ENCODE measurements around the gene CBX4.

Gene CBX4
- 9.8 to 102 (median 37.7) reads per million in 9 experiments for total RNA-seq

DNA sequence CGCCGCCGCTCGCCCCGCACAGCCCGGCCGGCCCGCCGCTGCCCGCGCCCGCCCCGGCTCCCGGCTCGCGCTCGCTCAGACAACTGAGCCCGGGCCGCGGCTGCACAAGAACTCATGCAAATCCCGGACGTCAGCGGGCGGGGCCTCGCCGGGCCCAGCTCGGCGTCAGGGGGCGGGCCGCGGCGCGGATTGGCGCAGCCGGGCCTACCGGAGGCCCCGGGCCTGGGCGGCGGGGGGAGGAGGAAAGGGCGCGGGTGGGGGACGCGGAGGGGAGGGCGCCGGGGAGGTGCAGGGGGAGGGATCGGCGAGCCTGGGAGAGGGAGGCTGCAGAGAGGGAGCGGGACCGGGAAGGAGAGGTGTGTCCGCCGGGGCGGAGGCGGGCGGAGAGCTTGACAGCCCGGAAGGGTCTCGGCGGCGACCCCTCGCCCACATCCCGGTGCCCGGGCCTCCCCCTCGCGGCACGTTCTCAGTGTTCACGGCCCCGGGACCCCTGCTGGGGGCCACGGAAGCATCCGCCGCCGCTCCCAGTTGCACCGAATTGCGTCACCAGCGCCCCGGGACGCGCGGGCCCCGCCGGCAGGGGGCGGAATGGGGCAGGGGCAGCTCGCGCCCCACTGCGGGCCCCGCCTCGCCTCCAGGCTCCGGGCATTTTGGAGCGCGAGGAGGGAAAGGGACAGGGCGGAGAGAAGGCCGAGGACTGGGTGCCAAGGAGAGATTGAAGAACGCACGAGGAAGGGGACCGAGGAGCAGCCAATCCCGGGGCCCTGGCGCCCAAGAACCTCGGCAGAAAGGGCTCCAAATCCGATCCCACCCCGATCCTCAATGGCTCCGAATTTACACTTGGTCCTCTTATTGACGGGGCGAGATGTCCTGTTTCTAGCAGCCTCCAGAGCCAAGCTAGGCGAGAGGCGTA, at the start of gene CBX4:
CBX4 (minus strand) TSS at position 85 of the 913 bp plus-strand sequence. CDS start 189 bp downstream, outside the sequence.
- Mint-ChIP-seq H3K4me1 (ENCODE audit: low read depth in 2 of 2) (peaks cover 29 to 34% of the 10 kb centered on the region in 2 donors), H3K9me3 (no peaks in the 10 kb centered on the region), H3K27me3 (peaks cover 24 to 38% of the 10 kb centered on the region in 2 donors), H3K36me3 (ENCODE audit: insufficient read depth) (peaks cover 54% of the 10 kb centered on the region), H3K4me3 (peak within 1 kb of the TSS; percentile 93 to 97), H3K27ac (peak within 1 kb of the TSS; percentile 97)
- ATAC-seq (replicated peaks) (peak; percentile 72), DNase-seq (peak; percentile 77 to 84 (median 83))

- Mint-ChIP-seq H3K36me3 (ENCODE audit: insufficient read depth) (no peaks in the 10 kb centered on the region), H3K27me3 (peaks cover 61 to 75% of the 10 kb centered on the region in 2 donors), H3K9me3 (no peaks in the 10 kb centered on the region), H3K27ac (no peak overlapping the region), H3K4me3 (no peak overlapping the region), H3K4me1 (ENCODE audit: low read depth in 2 of 2) (no peaks in the 10 kb centered on the region)
- DNase-seq (no peak), ATAC-seq (replicated peaks) (no peak)
Observed at GRCh38 chr17:79888009-79888540, 48.8 kb upstream of the CBX4 start.

DNA sequence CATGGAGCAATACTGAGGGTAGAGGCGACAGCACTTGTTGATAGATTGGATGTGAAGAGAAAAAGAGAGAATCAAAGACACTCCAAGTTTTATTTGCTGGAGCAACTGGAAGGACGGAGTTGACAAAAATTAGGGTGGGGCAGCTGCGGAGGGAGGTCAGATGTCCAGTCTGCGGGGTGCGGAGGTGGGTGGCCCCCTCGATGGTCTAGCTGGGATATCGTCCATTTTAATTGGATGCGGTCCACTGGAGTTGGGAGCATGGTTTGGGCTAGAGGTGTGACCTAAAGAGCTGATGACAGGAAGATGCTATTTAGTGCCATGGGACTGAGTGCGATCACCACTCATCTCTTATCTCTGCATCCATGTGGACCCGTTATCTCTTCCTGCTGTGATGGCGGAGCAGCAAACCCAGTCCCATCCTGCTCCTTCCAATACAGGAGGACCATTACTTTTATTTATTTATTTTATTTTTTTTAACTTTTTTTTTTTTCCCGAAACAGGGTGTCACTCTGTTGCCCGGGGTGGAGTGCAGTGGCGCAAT, 48.3 kb upstream of the CBX4 start:
- no peaks in the 10 kb centered on the region for H3K9me3 Mint-ChIP-seq
- H3K36me3 Mint-ChIP-seq (ENCODE audit: insufficient read depth), result no peaks in the 10 kb centered on the region
- no peak overlapping the region for H3K4me3 Mint-ChIP-seq
- H3K27ac Mint-ChIP-seq, result no peak overlapping the region
- ATAC-seq (replicated peaks), result no peak
- H3K4me1 Mint-ChIP-seq (ENCODE audit: low read depth in 2 of 2), result no peaks in the 10 kb centered on the region
- DNase-seq, result no peak
- H3K27me3 Mint-ChIP-seq, result peaks cover 67 to 80% of the 10 kb centered on the region in 2 donors

DNA sequence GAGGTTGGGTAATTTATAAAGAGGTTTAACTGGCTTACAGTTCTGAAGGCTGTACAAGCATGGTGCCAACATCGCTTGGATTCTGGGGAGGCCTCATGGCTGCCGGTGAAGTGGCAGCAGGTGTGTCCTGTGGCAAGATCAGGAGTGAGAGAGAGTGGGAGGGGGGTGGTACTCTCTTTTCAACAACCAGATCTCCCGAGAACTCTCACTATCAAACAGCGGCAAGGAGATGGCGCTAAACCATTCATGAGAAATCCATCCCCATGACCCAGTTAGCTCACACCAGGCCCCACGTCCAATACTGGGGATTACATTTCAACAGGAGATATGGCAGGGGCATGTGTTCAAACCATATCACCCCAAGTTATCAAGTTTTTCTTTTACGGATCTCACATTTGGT, 44.0 kb upstream of the CBX4 start:
- no peak overlapping the region for H3K4me3 Mint-ChIP-seq
- no peaks in the 10 kb centered on the region for H3K9me3 Mint-ChIP-seq
- no peaks in the 10 kb centered on the region for H3K4me1 Mint-ChIP-seq (ENCODE audit: low read depth in 2 of 2)
- no peaks in the 10 kb centered on the region for H3K36me3 Mint-ChIP-seq (ENCODE audit: insufficient read depth)
- ATAC-seq (replicated peaks) (no peak), DNase-seq (no peak)
- H3K27ac Mint-ChIP-seq, result no peak overlapping the region
- H3K27me3 Mint-ChIP-seq, result peaks cover 71 to 83% of the 10 kb centered on the region in 2 donors

DNA sequence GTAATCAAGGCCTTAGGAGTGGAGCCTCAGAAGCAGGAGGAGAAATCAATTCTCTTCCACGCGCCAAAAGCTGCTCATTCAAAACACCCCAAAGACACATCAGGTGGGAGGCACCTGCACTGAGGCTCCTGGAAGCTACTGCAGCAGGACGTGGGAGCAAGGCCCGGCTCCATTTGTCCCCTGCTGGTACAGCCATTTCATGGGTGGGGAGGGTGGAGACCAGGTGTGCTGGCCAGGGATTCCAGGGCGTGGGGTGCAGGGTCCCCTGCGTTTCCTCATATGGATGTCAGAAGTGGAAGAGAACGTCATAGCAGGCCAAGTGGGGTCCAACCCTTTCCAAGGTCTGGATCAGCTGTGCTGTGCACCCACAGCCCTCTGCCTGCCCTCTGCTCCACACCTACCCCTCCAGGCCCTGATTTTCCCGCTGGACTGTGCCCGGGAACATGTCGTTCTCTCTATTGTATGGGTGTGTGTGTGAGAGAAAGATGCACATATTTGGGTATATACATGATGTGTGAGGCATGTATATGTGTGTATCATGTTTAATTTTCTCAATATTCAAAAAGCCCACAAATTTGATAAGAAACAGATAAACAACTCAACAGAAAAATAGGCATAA, 39.2 kb upstream of the CBX4 start:
- H3K27me3 Mint-ChIP-seq, result peaks cover 69 to 70% of the 10 kb centered on the region in 2 donors
- no peak for ATAC-seq (replicated peaks)
- H3K9me3 Mint-ChIP-seq, result no peaks in the 10 kb centered on the region
- DNase-seq, result no peak
- no peak overlapping the region for H3K4me3 Mint-ChIP-seq
- H3K4me1 Mint-ChIP-seq (ENCODE audit: low read depth in 2 of 2), result no peaks in the 10 kb centered on the region
- no peaks in the 10 kb centered on the region for H3K36me3 Mint-ChIP-seq (ENCODE audit: insufficient read depth)
- H3K27ac Mint-ChIP-seq, result no peak overlapping the region

DNA sequence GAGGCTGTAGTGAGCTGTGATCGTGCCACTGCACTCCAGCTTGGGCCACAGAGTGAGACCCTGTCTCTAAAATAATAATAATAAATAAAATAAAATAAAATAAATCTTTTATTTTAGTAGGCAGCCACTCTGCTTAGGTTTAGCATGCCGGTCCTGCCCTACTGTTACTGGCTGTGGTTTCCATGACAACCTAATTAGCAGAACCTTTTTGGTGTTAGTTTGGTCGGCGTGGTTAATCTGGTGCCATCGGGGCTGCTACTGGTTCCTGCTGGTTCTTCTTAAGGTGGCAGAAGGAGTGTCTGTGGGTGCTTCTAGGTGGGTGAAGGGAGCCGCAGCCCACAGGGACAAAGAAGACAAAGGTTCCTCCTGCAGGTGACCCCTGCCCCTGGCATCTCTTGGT, 37.8 kb upstream of the CBX4 start:
- H3K9me3 Mint-ChIP-seq, result no peaks in the 10 kb centered on the region
- no peaks in the 10 kb centered on the region for H3K4me1 Mint-ChIP-seq (ENCODE audit: low read depth in 2 of 2)
- peaks cover 64 to 68% of the 10 kb centered on the region in 2 donors for H3K27me3 Mint-ChIP-seq
- H3K4me3 Mint-ChIP-seq, result no peak overlapping the region
- no peak for DNase-seq
- H3K27ac Mint-ChIP-seq, result no peak overlapping the region
- H3K36me3 Mint-ChIP-seq (ENCODE audit: insufficient read depth), result no peaks in the 10 kb centered on the region
- ATAC-seq (replicated peaks), result peak; percentile 43

DNA sequence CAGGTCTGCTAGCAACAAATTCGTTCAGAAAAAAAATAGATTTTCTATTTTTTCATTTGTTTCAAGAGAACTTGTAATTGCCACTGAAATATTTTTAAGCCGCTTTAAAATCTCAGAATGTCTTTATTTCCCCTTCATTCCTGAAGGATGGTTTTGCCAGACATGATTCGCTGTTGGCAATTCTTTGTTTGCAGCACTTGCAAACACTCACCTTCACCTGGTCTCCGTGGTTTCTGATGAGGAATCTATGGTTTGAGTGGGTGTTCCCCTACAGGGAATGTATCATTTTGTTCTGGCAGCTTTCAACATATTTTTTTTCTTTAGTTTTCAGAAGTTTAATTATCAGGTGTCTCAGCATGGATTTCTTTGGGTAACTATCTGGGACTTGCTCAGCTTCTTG, 36.3 kb upstream of the CBX4 start:
- ATAC-seq (replicated peaks) (no peak), DNase-seq (no peak)
- H3K36me3 Mint-ChIP-seq (ENCODE audit: insufficient read depth), result no peaks in the 10 kb centered on the region
- no peak overlapping the region for H3K27ac Mint-ChIP-seq
- H3K4me1 Mint-ChIP-seq (ENCODE audit: low read depth in 2 of 2), result peaks cover 0 to 1% of the 10 kb centered on the region in 2 donors
- H3K27me3 Mint-ChIP-seq, result peaks cover 57 to 58% of the 10 kb centered on the region in 2 donors
- H3K4me3 Mint-ChIP-seq, result no peak overlapping the region
- no peaks in the 10 kb centered on the region for H3K9me3 Mint-ChIP-seq

DNA sequence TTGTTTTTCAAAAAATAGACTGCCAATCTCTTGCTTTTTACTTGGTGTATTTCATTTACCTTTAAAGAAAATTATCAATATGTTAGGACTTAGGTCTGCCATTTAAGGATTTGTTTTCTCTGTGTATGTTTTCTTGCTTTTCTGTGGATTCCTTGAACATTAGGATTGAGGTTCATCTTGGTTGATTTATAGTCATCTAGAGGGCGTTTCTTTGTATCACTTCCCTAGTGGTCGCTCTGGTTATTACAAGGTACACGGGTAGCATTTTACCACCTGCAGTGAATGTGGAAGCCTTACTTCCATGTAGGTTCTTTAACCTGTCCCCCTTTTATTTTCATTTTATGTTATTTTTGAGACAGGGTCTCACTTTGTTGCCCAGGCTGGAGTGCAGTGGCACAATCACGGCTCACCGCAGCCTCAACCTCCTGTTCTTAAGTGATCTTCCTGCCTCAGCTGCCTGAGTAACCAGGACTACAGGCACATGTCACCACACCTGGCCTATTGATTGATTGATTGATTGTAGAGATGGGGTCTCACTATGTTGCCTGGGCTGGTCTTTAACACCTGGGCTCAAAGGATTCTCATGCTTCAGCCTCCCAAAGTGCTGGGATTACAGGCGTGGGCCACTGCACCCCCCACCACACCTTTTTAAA, 35.2 kb upstream of the CBX4 start:
- H3K9me3 Mint-ChIP-seq, result no peaks in the 10 kb centered on the region
- peaks cover 0 to 1% of the 10 kb centered on the region in 2 donors for H3K4me1 Mint-ChIP-seq (ENCODE audit: low read depth in 2 of 2)
- DNase-seq, result peak in 2 of 3 experiments; percentile 13 to 31
- H3K27ac Mint-ChIP-seq, result no peak overlapping the region
- H3K27me3 Mint-ChIP-seq, result peaks cover 52 to 60% of the 10 kb centered on the region in 2 donors
- H3K36me3 Mint-ChIP-seq (ENCODE audit: insufficient read depth), result no peaks in the 10 kb centered on the region
- H3K4me3 Mint-ChIP-seq, result no peak overlapping the region
- peak; percentile 66 for ATAC-seq (replicated peaks)

- Mint-ChIP-seq H3K9me3 (no peaks in the 10 kb centered on the region), H3K27me3 (peaks cover 45 to 51% of the 10 kb centered on the region in 2 donors), H3K4me3 (no peak overlapping the region), H3K4me1 (ENCODE audit: low read depth in 2 of 2) (peaks cover 0 to 1% of the 10 kb centered on the region in 2 donors), H3K27ac (no peak overlapping the region), H3K36me3 (ENCODE audit: insufficient read depth) (no peaks in the 10 kb centered on the region)
- ATAC-seq (replicated peaks), result no peak
- DNase-seq, result no peak
Observed at GRCh38 chr17:79873583-79873982, 34.3 kb upstream of the CBX4 start.

GRCh38 chr17:79872762-79873161, 33.5 kb upstream of the CBX4 start:
- Mint-ChIP-seq H3K9me3 (no peaks in the 10 kb centered on the region), H3K27me3 (peaks cover 36 to 43% of the 10 kb centered on the region in 2 donors), H3K36me3 (ENCODE audit: insufficient read depth) (no peaks in the 10 kb centered on the region), H3K4me1 (ENCODE audit: low read depth in 2 of 2) (peaks cover 0 to 1% of the 10 kb centered on the region in 2 donors), H3K27ac (no peak overlapping the region), H3K4me3 (no peak overlapping the region)
- no peak for ATAC-seq (replicated peaks)
- no peak for DNase-seq

DNA sequence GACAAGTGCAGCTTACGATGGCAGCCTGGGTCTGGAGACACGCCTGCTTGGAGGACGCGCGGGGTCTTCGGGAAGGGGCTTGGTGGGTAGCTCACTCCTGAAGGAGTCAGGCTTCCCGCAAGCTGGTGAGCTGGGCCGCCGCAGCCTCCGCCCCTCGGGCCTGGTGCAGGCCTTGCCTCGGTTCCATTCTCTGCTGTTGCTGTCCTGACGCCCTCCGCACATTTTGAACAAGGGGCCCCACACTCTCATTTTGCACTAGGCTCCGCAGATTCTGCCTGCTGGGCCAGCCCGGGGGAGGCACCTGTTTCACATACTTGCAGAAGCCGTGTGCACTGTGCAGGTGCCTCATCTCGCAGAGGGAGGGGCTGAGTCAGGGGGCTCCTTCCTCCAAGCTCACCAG, 31.9 kb upstream of the CBX4 start:
- no peak overlapping the region for H3K4me3 Mint-ChIP-seq
- peaks cover 0 to 1% of the 10 kb centered on the region in 2 donors for H3K4me1 Mint-ChIP-seq (ENCODE audit: low read depth in 2 of 2)
- DNase-seq, result no peak
- ATAC-seq (replicated peaks), result no peak
- peaks cover 25 to 34% of the 10 kb centered on the region in 2 donors for H3K27me3 Mint-ChIP-seq
- no peak overlapping the region for H3K27ac Mint-ChIP-seq
- no peaks in the 10 kb centered on the region for H3K9me3 Mint-ChIP-seq
- no peaks in the 10 kb centered on the region for H3K36me3 Mint-ChIP-seq (ENCODE audit: insufficient read depth)

DNA sequence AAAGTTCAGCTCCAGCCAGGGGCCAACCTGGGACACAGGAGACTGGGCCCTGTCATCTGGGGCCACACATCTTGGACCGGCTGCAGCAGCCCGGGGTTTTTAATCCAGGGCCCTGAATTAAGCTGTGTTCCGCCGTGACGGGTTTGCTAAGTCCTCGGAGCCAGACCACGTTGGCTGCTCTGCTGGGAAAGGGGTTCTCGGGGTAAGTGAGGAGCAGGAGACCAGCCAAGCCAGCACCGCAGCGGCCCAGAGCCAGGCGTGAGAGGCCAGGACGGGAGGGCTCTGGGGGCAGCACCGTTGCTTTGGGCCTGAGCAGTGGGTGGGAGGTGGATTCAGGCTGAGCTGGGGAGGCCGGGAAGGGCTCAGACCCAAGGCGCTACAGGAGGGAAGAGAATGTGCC, 31.3 kb upstream of the CBX4 start:
- Mint-ChIP-seq H3K9me3 (no peaks in the 10 kb centered on the region), H3K27ac (peak overlapping the region in 1 of 2 donors; percentile 27)
- no peak for ATAC-seq (replicated peaks)

More for the DNA sequence above, 31.3 kb upstream of the CBX4 start:
- Mint-ChIP-seq H3K27me3 (peaks cover 24 to 37% of the 10 kb centered on the region in 2 donors), H3K4me3 (no peak overlapping the region), H3K36me3 (ENCODE audit: insufficient read depth) (no peaks in the 10 kb centered on the region), H3K4me1 (ENCODE audit: low read depth in 2 of 2) (peaks cover 0 to 1% of the 10 kb centered on the region in 2 donors)
- no peak for DNase-seq
